ENCODE measurements around the gene FAM83F. TPM values are rescaled to one million over a fixed set of nuclear protein-coding genes. Genes with fewer than 3 reads are reported as not detected.
A peak's percentile ranks its signal among the peaks of the same experiment; 100 is the strongest.

The FAM83F gene
- total and polyA plus RNA-seq, 10 of the 15 experiments (the other 5 are each of a cell fraction or from before 2014, with no cell fraction given): 0.01 to 0.05 (median 0.01) TPM; not detected in 7

- TF ChIP-seq E4F1 (IDR thresholded peaks at IDR 0.05; ENCODE audit: borderline replicate concordance, partially characterized antibody): no peak
- peak; percentile 94 for TF ChIP-seq MTA2 (IDR thresholded peaks at IDR 0.05; ENCODE audit: low read depth)
- no peak for TF ChIP-seq HDAC2 (IDR thresholded peaks at IDR 0.05)
- TF ChIP-seq BMI1 (IDR thresholded peaks at IDR 0.05; ENCODE audit: borderline replicate concordance): no peak
- TF ChIP-seq SRF (IDR thresholded peaks at IDR 0.05; ENCODE audit: low read depth in 2 of 2, low read length in 2 of 2): no peak
- TF ChIP-seq MYB (IDR thresholded peaks at IDR 0.05; ENCODE audit: borderline replicate concordance, low read depth, low read length): no peak
- TF ChIP-seq GATAD2B (conservative IDR thresholded peaks at IDR 0.05; ENCODE audit: low read depth): 0 out of 2 replicates have a peak, but pooled peaks have one; percentile 57
- no peak for TF ChIP-seq ZNF207 (IDR thresholded peaks at IDR 0.05; ENCODE audit: borderline replicate concordance)
- peak; percentile 85 for TF ChIP-seq PAX5 (IDR thresholded peaks at IDR 0.05; ENCODE audit: borderline replicate concordance, low read depth, low read length)
- peak; percentile 45; the same call in 1 of the 2 replicates for TF ChIP-seq MTA3 (IDR thresholded peaks at IDR 0.05; ENCODE audit: borderline replicate concordance, low read length)
- TF ChIP-seq SMAD5 (IDR thresholded peaks at IDR 0.05; ENCODE audit: low read depth): no peak
- TF ChIP-seq RB1 (IDR thresholded peaks at IDR 0.05; ENCODE audit: borderline replicate concordance): no peak
- TF ChIP-seq RAD51 (IDR thresholded peaks at IDR 0.05): 0 out of 2 replicates have a peak, but pooled peaks have one; percentile 35
- TF ChIP-seq BCL11A (IDR thresholded peaks at IDR 0.05; ENCODE audit: low read depth, low read length): peak; percentile 84
- TF ChIP-seq HDGF (IDR thresholded peaks at IDR 0.05): peak; percentile 47; the same call in 1 of the 2 replicates
Measured at GRCh38 chr22:39956932-39957664, 37.7 kb upstream of the FAM83F start (continued).

Measured in GM12878 (cell line).